Glomerular visceral epithelial cell (primary cell): ENCODE measurements around the gene TFAP2A.

ENCODE experiments used
- DNase-seq: peaks from one replicate; pipeline ENCODE4 v3.0.0-alpha.2; 2016; ENCODE audit errors: extremely low spot score

TFAP2A gene

GRCh38 chr6:10382728-10383330 is 32.0 kb downstream of the TFAP2A start:
- no peak for DNase-seq

- no peak for DNase-seq
These were observed 32.6 kb downstream of the TFAP2A start for GRCh38 chr6:10382322-10382721.

- no peak for DNase-seq
These were observed 33.1 kb downstream of the TFAP2A start for GRCh38 chr6:10381830-10382208.

GRCh38 chr6:10381133-10381829 is 33.6 kb downstream of the TFAP2A start:
- DNase-seq: no peak

- no peak for DNase-seq
These were observed 39.4 kb downstream of the TFAP2A start for GRCh38 chr6:10375391-10375969.

- DNase-seq: no peak
These were observed 41.1 kb downstream of the TFAP2A start for GRCh38 chr6:10373642-10374359.

- no peak for DNase-seq
These were observed 45.0 kb downstream of the TFAP2A start for GRCh38 chr6:10369896-10370295.

GRCh38 chr6:10368861-10369260 is 46.0 kb downstream of the TFAP2A start:
- DNase-seq: no peak

GRCh38 chr6:10363911-10364310 is 51.0 kb downstream of the TFAP2A start:
- no peak for DNase-seq

- no peak for DNase-seq
These were observed 52.6 kb downstream of the TFAP2A start for GRCh38 chr6:10362300-10362699.

- no peak for DNase-seq
These were observed 53.4 kb downstream of the TFAP2A start for GRCh38 chr6:10361428-10361827.

GRCh38 chr6:10359581-10359980 is 55.3 kb downstream of the TFAP2A start:
- DNase-seq: no peak

- no peak for DNase-seq
These were observed 59.7 kb downstream of the TFAP2A start for GRCh38 chr6:10355115-10355702.

GRCh38 chr6:10351791-10352190 is 63.1 kb downstream of the TFAP2A start:
- no peak for DNase-seq

- DNase-seq: no peak
These were observed 64.2 kb downstream of the TFAP2A start for GRCh38 chr6:10350720-10351119.

- DNase-seq: peak; percentile 63
These were observed 67.1 kb downstream of the TFAP2A start for GRCh38 chr6:10347561-10348327.
